Measurements from ENCODE around the gene RPL31. TPM values are rescaled to one million over a fixed set of nuclear protein-coding genes. Genes with fewer than 3 reads are reported as not detected.

The RPL31 gene
- total RNA-seq, 2 donors from 2014 or later = 316 to 425 TPM

GRCh38 chr2:100972452-100972851, 29.6 kb upstream of the RPL31 start:
- ATAC-seq = no peak
- Histone ChIP-seq H3K36me3 (replicated peaks in 1 of 2; ENCODE audit: insufficient read depth in 1 of 2, low read depth in 2 of 2) (peaks cover 0 to 47% of the 10 kb centered on the region in 2 donors), H3K9me3 (no peaks in the 10 kb centered on the region), H3K27ac (no peak overlapping the region), H3K4me3 (no peak overlapping the region), H3K4me1 (no peaks in the 10 kb centered on the region), H3K27me3 (no peaks in the 10 kb centered on the region)
- 85 to 95% methylated on average over 7 of the region's 7 CpGs for WGBS, 2 donors
- DNase-seq = no peak
- intact Hi-C loops (cut with DNase I) = no loop called here
- TF ChIP-seq POLR2A (IDR thresholded peaks at IDR 0.05) (no peak), CTCF (IDR thresholded peaks at IDR 0.05) (no peak)

GRCh38 chr2:100974712-100975520, 27.2 kb upstream of the RPL31 start:
- Histone ChIP-seq H3K27me3 (no peaks in the 10 kb centered on the region), H3K4me1 (no peaks in the 10 kb centered on the region), H3K27ac (no peak overlapping the region), H3K36me3 (replicated peaks in 1 of 2; ENCODE audit: insufficient read depth in 1 of 2, low read depth in 2 of 2) (peaks cover 0 to 48% of the 10 kb centered on the region in 2 donors), H3K4me3 (no peak overlapping the region), H3K9me3 (no peaks in the 10 kb centered on the region)
- DNase-seq (no peak), ATAC-seq (no peak)
- intact Hi-C loops (cut with DNase I) = no loop called here
- TF ChIP-seq CTCF (IDR thresholded peaks at IDR 0.05) (no peak), POLR2A (IDR thresholded peaks at IDR 0.05) (no peak)
- WGBS, 2 donors = 91 to 94% methylated on average over 16 to 22 of the region's 22 CpGs

- TF ChIP-seq POLR2A (IDR thresholded peaks at IDR 0.05) (no peak), CTCF (IDR thresholded peaks at IDR 0.05) (no peak)
- intact Hi-C loops (cut with DNase I) = no loop called here
- Histone ChIP-seq H3K36me3 (replicated peaks in 1 of 2; ENCODE audit: insufficient read depth in 1 of 2, low read depth in 2 of 2) (peaks cover 0 to 49% of the 10 kb centered on the region in 2 donors), H3K4me3 (no peak overlapping the region), H3K27me3 (no peaks in the 10 kb centered on the region), H3K9me3 (no peaks in the 10 kb centered on the region), H3K4me1 (no peaks in the 10 kb centered on the region), H3K27ac (no peak overlapping the region)
- DNase-seq (no peak), ATAC-seq (no peak)
- WGBS, 2 donors = 89 to 97% methylated on average over 7 of the region's 7 CpGs
Measured at GRCh38 chr2:100975521-100975785, 26.6 kb upstream of the RPL31 start.

GRCh38 chr2:100976061-100976460, 26.0 kb upstream of the RPL31 start:
- TF ChIP-seq POLR2A (IDR thresholded peaks at IDR 0.05) = no peak
- TF ChIP-seq CTCF (IDR thresholded peaks at IDR 0.05) = no peak
- intact Hi-C loops (cut with DNase I) = no loop called here
- Histone ChIP-seq H3K9me3 (no peaks in the 10 kb centered on the region), H3K36me3 (replicated peaks in 1 of 2; ENCODE audit: insufficient read depth in 1 of 2, low read depth in 2 of 2) (peaks cover 0 to 48% of the 10 kb centered on the region in 2 donors), H3K4me3 (no peak overlapping the region), H3K4me1 (no peaks in the 10 kb centered on the region), H3K27me3 (no peaks in the 10 kb centered on the region), H3K27ac (no peak overlapping the region)
- ATAC-seq (no peak), DNase-seq (no peak)
- WGBS, 2 donors = 96 to 97% methylated on average over 3 to 6 of the region's 6 CpGs
